ENCODE measurements around the gene TMEM8B.

Gene TMEM8B, protein sequence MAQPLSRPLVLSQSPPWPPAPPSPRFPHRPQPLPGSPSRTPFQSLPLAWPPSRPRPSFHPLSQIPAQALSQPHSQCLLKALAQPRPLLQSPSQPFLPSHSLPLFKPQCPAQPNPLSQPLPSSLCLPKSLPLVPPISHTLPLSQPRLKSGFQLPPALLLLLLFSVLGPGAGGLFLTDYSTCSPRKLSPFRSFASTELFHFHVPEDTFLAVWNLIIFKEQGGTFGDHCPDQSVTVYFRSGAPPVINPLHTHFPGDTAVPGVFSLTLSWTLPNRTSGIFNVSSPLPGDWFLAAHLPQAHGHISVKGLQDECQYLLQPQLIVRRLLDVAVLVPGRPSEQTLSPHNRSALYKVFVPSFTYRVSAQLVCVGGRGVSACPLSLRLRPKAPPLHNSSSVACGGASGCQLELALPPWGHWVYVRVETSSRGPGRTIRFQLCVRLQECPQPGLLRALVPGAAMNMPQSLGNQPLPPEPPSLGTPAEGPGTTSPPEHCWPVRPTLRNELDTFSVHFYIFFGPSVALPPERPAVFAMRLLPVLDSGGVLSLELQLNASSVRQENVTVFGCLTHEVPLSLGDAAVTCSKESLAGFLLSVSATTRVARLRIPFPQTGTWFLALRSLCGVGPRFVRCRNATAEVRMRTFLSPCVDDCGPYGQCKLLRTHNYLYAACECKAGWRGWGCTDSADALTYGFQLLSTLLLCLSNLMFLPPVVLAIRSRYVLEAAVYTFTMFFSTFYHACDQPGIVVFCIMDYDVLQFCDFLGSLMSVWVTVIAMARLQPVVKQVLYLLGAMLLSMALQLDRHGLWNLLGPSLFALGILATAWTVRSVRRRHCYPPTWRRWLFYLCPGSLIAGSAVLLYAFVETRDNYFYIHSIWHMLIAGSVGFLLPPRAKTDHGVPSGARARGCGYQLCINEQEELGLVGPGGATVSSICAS

DNA sequence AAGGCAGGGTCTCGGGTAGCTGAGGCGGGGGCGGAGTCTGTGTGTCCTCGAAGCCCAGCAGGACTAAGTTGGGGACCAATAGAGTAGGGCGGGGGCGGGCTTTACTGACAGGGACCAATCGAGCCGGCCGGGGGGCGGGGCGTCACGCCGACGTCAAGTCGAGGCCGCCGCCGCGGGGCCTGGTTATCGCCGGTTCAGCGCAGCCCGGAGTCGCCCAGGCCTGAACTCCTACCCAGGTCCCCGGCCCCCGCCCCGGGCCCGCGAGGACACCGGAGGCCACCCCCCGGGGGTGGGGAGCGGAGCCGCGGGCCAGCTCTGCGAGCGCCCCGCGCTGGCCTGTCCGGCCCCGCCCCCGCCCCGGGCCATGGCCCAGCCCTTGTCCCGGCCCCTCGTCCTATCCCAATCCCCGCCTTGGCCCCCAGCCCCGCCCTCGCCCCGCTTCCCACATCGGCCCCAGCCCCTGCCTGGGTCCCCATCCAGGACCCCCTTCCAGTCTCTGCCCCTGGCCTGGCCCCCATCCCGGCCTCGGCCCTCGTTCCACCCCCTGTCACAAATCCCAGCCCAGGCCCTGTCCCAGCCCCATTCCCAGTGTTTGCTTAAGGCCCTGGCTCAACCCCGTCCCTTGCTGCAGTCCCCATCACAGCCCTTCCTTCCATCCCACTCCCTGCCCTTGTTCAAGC lies at the start of gene TMEM8B:
TSS of gene TMEM8B (plus strand) at position 145 of the 680 bp plus-strand sequence. CDS start at position 365, 220 bp downstream.
- no peaks in the 10 kb centered on the region for H3K36me3 ChIP-seq (ENCODE audit: control insufficient read depth, insufficient read depth, low read length)
- H3K27ac ChIP-seq (ENCODE audit: low read depth, low read length): peak within 1 kb of the TSS; percentile 64
- no peaks in the 10 kb centered on the region for H3K9me3 ChIP-seq (ENCODE audit: control insufficient read depth, insufficient read depth, low read length)
- H3K27me3 ChIP-seq (ENCODE audit: control insufficient read depth, insufficient read depth, low read length): no peaks in the 10 kb centered on the region
- peaks cover 8% of the 10 kb centered on the region; the same call in 1 of the 2 replicates for H3K4me1 ChIP-seq (ENCODE audit: control insufficient read depth, insufficient read depth, low read length)
- no peak within 1 kb of the TSS for H3K9ac ChIP-seq (ENCODE audit: low read depth, low read length)
- peak within 1 kb of the TSS; percentile 85 for H3K4me3 ChIP-seq (ENCODE audit: low read depth, low read length)

DNA sequence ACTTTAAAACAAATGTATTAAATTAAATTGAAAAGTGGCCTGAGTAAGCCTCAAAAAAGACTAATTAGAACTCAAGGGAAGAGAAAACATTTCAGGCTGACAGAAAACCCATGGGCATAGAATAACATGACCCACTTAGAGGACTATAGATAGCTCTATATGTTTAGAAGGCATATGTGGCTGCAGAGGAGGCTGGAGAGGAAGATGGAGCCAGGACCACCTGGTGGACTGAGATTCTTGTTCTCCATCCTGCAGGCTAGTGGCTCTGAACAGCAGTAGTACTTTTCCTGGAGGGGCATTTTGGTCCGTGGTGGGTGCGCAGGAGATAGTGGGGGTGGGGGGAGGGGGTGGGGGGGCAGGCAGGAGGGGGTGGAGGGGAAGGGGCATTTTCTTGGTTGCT lies 48.0 kb upstream of the TMEM8B start:
- Histone ChIP-seq H3K27me3 (ENCODE audit: control insufficient read depth, insufficient read depth, low read length) (no peaks in the 10 kb centered on the region), H3K27ac (ENCODE audit: low read depth, low read length) (no peak overlapping the region), H3K4me3 (ENCODE audit: low read depth, low read length) (no peak overlapping the region), H3K9ac (ENCODE audit: low read depth, low read length) (no peak overlapping the region), H3K4me1 (ENCODE audit: control insufficient read depth, insufficient read depth, low read length) (0 out of 2 replicates have a peak, but pooled peaks cover 1% of the 10 kb centered on the region), H3K36me3 (ENCODE audit: control insufficient read depth, insufficient read depth, low read length) (no peaks in the 10 kb centered on the region), H3K9me3 (ENCODE audit: control insufficient read depth, insufficient read depth, low read length) (no peaks in the 10 kb centered on the region)

DNA sequence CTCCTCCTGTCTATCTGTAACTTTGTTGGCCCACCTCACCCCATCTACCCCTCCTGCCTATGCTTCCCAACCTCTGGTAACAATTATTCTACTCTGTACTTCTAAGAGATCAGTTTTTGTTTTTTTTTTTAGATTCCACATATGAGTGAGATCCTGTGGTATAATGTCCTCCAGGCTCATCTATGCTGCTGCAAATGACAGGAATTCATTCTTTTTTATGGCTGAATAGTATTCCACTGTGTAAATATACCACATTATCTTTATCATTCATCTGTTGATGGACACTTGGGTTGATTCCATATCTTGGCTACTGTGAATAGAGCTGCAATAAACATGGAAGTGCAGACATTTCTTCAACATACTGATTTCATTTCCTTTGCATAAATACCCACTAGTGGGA lies 45.6 kb upstream of the TMEM8B start:
- no peak overlapping the region for H3K27ac ChIP-seq (ENCODE audit: low read depth, low read length)
- H3K9me3 ChIP-seq (ENCODE audit: control insufficient read depth, insufficient read depth, low read length): no peaks in the 10 kb centered on the region
- H3K36me3 ChIP-seq (ENCODE audit: control insufficient read depth, insufficient read depth, low read length): no peaks in the 10 kb centered on the region
- no peak overlapping the region for H3K4me3 ChIP-seq (ENCODE audit: low read depth, low read length)
- H3K9ac ChIP-seq (ENCODE audit: low read depth, low read length): no peak overlapping the region
- no peaks in the 10 kb centered on the region for H3K4me1 ChIP-seq (ENCODE audit: control insufficient read depth, insufficient read depth, low read length)
- no peaks in the 10 kb centered on the region for H3K27me3 ChIP-seq (ENCODE audit: control insufficient read depth, insufficient read depth, low read length)

DNA sequence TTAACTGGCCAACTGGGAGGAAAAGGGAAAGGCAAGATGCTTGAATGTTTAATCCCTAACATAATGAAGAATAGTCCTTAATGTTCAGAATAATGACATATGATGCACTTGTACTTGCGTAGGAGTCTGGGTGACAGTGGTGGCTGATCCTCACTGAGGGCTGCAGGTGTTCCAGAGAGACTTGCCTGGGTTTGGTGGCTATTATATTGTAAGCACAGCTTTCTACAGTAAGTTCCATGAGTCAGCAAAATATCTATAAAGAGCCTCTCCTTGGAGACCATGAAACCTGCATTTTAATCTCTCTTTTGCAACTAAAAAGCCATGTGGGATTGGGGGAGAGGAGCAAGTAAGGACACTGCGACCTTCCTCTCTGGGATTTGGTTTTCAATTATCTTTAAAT lies 39.5 kb upstream of the TMEM8B start:
- Histone ChIP-seq H3K36me3 (ENCODE audit: control insufficient read depth, insufficient read depth, low read length) (no peaks in the 10 kb centered on the region), H3K9me3 (ENCODE audit: control insufficient read depth, insufficient read depth, low read length) (no peaks in the 10 kb centered on the region), H3K27me3 (ENCODE audit: control insufficient read depth, insufficient read depth, low read length) (peaks cover 7% of the 10 kb centered on the region; the same call in 1 of the 2 replicates), H3K4me3 (ENCODE audit: low read depth, low read length) (no peak overlapping the region), H3K9ac (ENCODE audit: low read depth, low read length) (no peak overlapping the region), H3K27ac (ENCODE audit: low read depth, low read length) (no peak overlapping the region), H3K4me1 (ENCODE audit: control insufficient read depth, insufficient read depth, low read length) (peaks cover 18% of the 10 kb centered on the region)

DNA sequence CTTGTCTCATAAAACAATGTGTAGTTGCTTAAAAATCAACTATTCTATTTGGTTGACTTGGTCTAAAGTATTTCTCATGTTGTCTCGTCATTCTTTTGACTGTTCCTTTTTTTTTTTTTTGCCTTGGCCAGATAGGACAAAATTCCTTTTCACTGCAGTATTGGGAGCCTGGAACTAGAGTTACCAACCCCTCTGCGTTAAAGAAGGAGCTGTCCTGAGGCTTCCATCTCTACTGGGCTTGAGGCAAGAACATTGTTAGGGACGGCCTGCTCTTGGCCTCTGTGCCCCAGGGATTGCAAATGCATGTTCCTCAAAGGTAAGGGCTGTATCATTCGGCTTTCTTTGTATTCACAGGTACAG lies 39.0 kb upstream of the TMEM8B start:
- H3K9ac ChIP-seq (ENCODE audit: low read depth, low read length): no peak overlapping the region
- H3K4me3 ChIP-seq (ENCODE audit: low read depth, low read length): no peak overlapping the region

DNA sequence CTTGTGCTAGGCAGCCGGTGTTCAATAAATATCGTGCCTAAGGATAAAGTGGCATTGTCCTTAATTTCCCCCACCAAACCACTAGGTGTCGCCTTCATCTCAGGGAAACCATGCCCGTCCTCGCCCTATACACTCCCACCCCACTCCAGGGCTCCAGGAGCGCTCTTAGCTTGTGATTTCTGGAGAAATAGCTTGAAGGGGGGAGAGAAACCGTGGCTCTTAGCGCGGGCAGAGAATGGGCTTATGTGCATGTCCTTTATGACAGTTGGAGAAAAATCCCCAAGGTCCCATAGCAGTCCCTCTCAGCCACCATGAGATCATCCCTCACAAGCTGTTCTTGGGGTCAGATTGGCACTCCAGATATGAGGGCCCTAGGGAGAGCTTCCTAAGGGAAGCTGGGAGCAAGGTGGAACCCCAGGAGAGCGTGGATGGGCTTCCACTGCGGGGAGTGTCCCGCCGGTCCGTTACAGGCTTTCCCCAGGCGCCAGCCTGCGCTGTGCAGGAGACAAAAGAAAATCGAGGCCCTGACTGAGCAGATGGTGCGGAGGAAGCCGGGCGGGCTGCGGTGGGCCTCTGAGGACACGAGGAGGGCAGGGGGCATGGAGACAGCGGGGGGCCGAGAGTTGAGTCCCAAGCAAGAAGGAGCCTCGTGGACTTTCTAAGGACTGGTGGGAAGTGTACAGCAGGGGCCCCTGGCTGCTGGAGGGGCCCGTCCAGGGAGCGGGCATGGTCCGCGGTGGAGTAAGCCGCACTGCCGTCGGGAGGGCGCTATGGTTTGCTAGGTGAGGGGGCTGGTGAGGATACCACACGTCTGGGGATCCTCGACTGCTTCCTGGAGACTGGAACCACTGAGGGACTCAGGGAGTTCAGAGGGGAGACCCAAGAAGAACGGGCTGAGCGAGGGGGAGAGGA lies 38.4 kb upstream of the TMEM8B start:
- no peaks in the 10 kb centered on the region for H3K36me3 ChIP-seq (ENCODE audit: control insufficient read depth, insufficient read depth, low read length)
- peak overlapping the region; percentile 53 for H3K4me3 ChIP-seq (ENCODE audit: low read depth, low read length)
- H3K4me1 ChIP-seq (ENCODE audit: control insufficient read depth, insufficient read depth, low read length): peaks cover 18% of the 10 kb centered on the region
- no peaks in the 10 kb centered on the region for H3K9me3 ChIP-seq (ENCODE audit: control insufficient read depth, insufficient read depth, low read length)
- H3K27ac ChIP-seq (ENCODE audit: low read depth, low read length): peak overlapping the region; percentile 20
- H3K9ac ChIP-seq (ENCODE audit: low read depth, low read length): peak overlapping the region; percentile 20; the same call in 1 of the 2 replicates
- H3K27me3 ChIP-seq (ENCODE audit: control insufficient read depth, insufficient read depth, low read length): peaks cover 7% of the 10 kb centered on the region; the same call in 1 of the 2 replicates

More for the DNA sequence above, 39.0 kb upstream of the TMEM8B start:
- Histone ChIP-seq H3K27me3 (ENCODE audit: control insufficient read depth, insufficient read depth, low read length) (peaks cover 7% of the 10 kb centered on the region; the same call in 1 of the 2 replicates), H3K4me1 (ENCODE audit: control insufficient read depth, insufficient read depth, low read length) (peaks cover 18% of the 10 kb centered on the region), H3K27ac (ENCODE audit: low read depth, low read length) (no peak overlapping the region), H3K9me3 (ENCODE audit: control insufficient read depth, insufficient read depth, low read length) (no peaks in the 10 kb centered on the region), H3K36me3 (ENCODE audit: control insufficient read depth, insufficient read depth, low read length) (no peaks in the 10 kb centered on the region)

DNA sequence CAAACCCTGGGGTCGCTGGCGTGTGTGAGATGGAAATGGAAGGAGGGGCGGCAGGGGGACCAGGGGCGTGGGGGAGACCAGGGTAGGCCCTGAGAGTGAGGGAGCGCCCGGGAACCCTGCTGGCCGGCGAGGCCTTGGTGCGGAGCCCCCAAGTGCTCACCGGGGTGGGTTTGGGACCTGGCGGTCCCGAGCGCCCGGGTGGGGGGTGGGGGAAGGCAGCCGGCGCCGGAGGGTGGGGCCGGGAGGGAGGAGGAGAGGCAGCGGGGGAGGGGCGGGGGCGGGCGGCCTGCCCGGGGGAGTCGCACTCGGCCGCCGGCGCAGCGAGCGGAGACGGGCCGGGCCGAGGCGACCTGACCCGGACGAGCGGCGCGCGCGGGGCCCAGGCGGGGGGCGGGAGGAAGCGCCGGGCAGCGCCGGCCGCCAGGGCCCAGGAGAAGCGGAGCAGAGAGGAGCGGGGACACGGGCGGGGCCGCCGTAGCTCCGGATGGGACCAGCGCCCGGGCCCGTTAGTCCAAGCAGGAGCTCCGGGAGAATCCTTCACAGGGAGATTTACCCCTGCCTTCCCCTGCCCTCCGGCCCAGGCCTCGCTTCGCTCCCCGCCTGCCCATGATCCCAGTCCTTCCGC lies 37.6 kb upstream of the TMEM8B start, which contains the start of gene NPR2:
TSS of gene NPR2 (plus strand) at position 295 of the 625 bp plus-strand sequence. CDS start 818 bp downstream, outside the sequence.
- H3K9ac ChIP-seq (ENCODE audit: low read depth, low read length): peak within 1 kb of the TSS; percentile 42; the same call in 1 of the 2 replicates
- H3K4me3 ChIP-seq (ENCODE audit: low read depth, low read length): peak within 1 kb of the TSS; percentile 71
- peak within 1 kb of the TSS; percentile 20 for H3K27ac ChIP-seq (ENCODE audit: low read depth, low read length)
- H3K27me3 ChIP-seq (ENCODE audit: control insufficient read depth, insufficient read depth, low read length): peaks cover 7% of the 10 kb centered on the region; the same call in 1 of the 2 replicates
- no peaks in the 10 kb centered on the region for H3K36me3 ChIP-seq (ENCODE audit: control insufficient read depth, insufficient read depth, low read length)
- H3K9me3 ChIP-seq (ENCODE audit: control insufficient read depth, insufficient read depth, low read length): no peaks in the 10 kb centered on the region
- peaks cover 18% of the 10 kb centered on the region for H3K4me1 ChIP-seq (ENCODE audit: control insufficient read depth, insufficient read depth, low read length)

DNA sequence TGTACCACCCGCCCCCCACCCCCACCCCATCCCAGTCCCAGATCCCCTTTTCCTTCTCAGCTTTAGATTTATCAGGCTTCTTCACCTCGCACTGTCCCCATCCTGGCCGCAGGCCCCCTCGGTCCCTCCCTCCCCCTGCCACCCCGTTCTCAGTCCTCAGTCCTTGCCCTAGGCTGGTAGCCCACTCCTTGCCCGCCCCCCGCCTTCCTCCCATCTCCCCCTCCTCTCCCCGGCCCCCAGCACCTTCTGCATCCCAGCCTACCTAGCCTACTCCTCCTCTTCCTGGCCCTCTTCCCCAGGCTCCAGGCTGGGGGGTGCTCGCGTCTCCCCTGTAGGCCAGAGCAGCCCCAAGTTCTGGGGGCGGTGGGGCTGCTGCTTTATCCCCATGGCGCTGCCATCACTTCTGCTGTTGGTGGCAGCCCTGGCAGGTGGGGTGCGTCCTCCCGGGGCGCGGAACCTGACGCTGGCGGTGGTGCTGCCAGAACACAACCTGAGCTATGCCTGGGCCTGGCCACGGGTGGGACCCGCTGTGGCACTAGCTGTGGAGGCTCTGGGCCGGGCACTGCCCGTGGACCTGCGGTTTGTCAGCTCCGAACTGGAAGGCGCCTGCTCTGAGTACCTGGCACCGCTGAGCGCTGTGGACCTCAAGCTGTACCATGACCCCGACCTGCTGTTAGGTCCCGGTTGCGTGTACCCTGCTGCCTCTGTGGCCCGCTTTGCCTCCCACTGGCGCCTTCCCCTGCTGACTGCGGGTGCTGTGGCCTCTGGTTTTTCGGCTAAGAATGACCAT lies 36.8 kb upstream of the TMEM8B start:
- peaks cover 7% of the 10 kb centered on the region; the same call in 1 of the 2 replicates for H3K27me3 ChIP-seq (ENCODE audit: control insufficient read depth, insufficient read depth, low read length)
- no peak overlapping the region for H3K27ac ChIP-seq (ENCODE audit: low read depth, low read length)
- peaks cover 18% of the 10 kb centered on the region for H3K4me1 ChIP-seq (ENCODE audit: control insufficient read depth, insufficient read depth, low read length)
- H3K9ac ChIP-seq (ENCODE audit: low read depth, low read length): no peak overlapping the region
- H3K36me3 ChIP-seq (ENCODE audit: control insufficient read depth, insufficient read depth, low read length): no peaks in the 10 kb centered on the region
- H3K4me3 ChIP-seq (ENCODE audit: low read depth, low read length): peak overlapping the region; percentile 71; the same call in 1 of the 2 replicates
- no peaks in the 10 kb centered on the region for H3K9me3 ChIP-seq (ENCODE audit: control insufficient read depth, insufficient read depth, low read length)

DNA sequence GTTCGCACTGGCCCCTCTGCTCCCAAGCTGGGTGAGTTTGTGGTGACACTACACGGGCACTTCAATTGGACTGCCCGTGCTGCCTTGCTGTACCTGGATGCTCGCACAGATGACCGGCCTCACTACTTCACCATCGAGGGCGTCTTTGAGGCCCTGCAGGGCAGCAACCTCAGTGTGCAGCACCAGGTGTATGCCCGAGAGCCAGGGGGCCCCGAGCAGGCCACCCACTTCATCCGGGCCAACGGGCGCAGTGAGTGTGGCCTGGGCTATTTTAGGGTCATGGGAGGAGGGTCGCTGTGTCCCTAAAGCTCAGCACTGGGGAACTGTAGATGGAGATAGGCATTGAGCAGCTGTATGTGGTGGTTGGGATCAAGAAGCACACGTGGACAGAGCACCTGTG lies 36.2 kb upstream of the TMEM8B start:
- Histone ChIP-seq H3K4me3 (ENCODE audit: low read depth, low read length) (no peak overlapping the region), H3K27ac (ENCODE audit: low read depth, low read length) (no peak overlapping the region), H3K36me3 (ENCODE audit: control insufficient read depth, insufficient read depth, low read length) (no peaks in the 10 kb centered on the region), H3K9ac (ENCODE audit: low read depth, low read length) (no peak overlapping the region), H3K9me3 (ENCODE audit: control insufficient read depth, insufficient read depth, low read length) (no peaks in the 10 kb centered on the region), H3K27me3 (ENCODE audit: control insufficient read depth, insufficient read depth, low read length) (peaks cover 7% of the 10 kb centered on the region; the same call in 1 of the 2 replicates), H3K4me1 (ENCODE audit: control insufficient read depth, insufficient read depth, low read length) (peaks cover 18% of the 10 kb centered on the region)

Measured in HUES48 (cell line).